HCT116 (cell line): ENCODE results near the gene NFASC.

Experiments
- EGR1 ChIP-seq: IDR thresholded peaks from 2 replicates; pipeline ENCODE4 v1.6.1; 2012; ENCODE audit warnings: low read depth
- POLR2A ChIP-seq: IDR thresholded peaks from 2 replicates; pipeline ENCODE4 v1.7.0; 2011; ENCODE audit warnings: borderline replicate concordance; ENCODE audit not compliant: insufficient read depth, insufficient read length; ENCODE audit errors: extremely low read depth
- SIN3A ChIP-seq: IDR thresholded peaks from 2 replicates; pipeline ENCODE4 v1.6.1; 2012; ENCODE audit warnings: low read depth
- SP1 ChIP-seq: IDR thresholded peaks from 2 replicates; pipeline ENCODE4 v1.6.1; 2012; ENCODE audit warnings: low read depth
- SRF ChIP-seq: IDR thresholded peaks from 2 replicates; pipeline ENCODE4 v1.6.1; 2012; ENCODE audit warnings: low read depth
- ZNF274 ChIP-seq: fragments of 200-500 bp; sonication (Bioruptor generic); IDR thresholded peaks from 2 replicates; pipeline ENCODE4 v1.6.1; 2014; ENCODE audit warnings: mild to moderate bottlenecking, low read depth, low read length, inconsistent platforms
- TF ChIP-seq, protein P1 (sequence below): IDR thresholded peaks from 2 replicates; pipeline ENCODE4 v1.6.1; 2012; ENCODE audit warnings: low read depth
- TF ChIP-seq, protein P2 (sequence below), 3 experiments: fragments of 200-600 bp in 1 of 3; sonication (generic) in 1 of 3; IDR thresholded peaks in 2 of 3; conservative IDR thresholded peaks in 1 of 3; 2 replicates each; pipeline ENCODE4 v1.5.1; 2012 to 2017; ENCODE audit warnings: low read depth in 2 of 3, low read length in 2 of 3, antibody characterized with exemption in 1 of 3, borderline replicate concordance in 1 of 3, control low read depth in 1 of 3, mild to moderate bottlenecking in 1 of 3, mixed read lengths in 1 of 3, mixed run types in 1 of 3, moderate library complexity in 1 of 3; ENCODE audit not compliant: insufficient read depth in 1 of 3
- TF ChIP-seq, protein P3 (sequence below): IDR thresholded peaks from 2 replicates; pipeline ENCODE4 v1.6.1; 2012
- TF ChIP-seq, protein P4 (sequence below): IDR thresholded peaks from 2 replicates; pipeline ENCODE4 v1.6.1; 2012

DNA sequence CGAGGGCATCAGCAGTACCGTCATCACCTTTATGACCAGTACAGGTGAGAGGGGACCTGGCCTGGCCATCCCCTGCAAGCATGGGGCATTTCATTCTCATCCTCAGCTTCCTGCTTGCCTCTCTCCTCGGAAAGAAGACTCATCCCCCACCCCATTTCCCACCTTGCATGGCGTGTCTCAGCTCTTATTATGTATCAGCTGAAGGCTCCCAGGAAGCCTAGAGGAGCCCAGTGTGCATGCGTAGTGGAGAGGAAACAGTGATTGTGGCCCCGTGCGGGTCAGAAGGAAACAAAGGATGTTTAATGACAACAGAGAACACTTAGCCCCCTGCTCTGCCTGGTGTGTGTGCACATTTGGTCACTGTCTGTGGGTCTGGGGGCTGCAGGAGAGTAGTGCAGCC, 132.0 kb downstream of the NFASC start:
- TF ChIP-seq SRF = no peak
- TF ChIP-seq, protein P1, sequence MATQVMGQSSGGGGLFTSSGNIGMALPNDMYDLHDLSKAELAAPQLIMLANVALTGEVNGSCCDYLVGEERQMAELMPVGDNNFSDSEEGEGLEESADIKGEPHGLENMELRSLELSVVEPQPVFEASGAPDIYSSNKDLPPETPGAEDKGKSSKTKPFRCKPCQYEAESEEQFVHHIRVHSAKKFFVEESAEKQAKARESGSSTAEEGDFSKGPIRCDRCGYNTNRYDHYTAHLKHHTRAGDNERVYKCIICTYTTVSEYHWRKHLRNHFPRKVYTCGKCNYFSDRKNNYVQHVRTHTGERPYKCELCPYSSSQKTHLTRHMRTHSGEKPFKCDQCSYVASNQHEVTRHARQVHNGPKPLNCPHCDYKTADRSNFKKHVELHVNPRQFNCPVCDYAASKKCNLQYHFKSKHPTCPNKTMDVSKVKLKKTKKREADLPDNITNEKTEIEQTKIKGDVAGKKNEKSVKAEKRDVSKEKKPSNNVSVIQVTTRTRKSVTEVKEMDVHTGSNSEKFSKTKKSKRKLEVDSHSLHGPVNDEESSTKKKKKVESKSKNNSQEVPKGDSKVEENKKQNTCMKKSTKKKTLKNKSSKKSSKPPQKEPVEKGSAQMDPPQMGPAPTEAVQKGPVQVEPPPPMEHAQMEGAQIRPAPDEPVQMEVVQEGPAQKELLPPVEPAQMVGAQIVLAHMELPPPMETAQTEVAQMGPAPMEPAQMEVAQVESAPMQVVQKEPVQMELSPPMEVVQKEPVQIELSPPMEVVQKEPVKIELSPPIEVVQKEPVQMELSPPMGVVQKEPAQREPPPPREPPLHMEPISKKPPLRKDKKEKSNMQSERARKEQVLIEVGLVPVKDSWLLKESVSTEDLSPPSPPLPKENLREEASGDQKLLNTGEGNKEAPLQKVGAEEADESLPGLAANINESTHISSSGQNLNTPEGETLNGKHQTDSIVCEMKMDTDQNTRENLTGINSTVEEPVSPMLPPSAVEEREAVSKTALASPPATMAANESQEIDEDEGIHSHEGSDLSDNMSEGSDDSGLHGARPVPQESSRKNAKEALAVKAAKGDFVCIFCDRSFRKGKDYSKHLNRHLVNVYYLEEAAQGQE = no peak
- TF ChIP-seq POLR2A = no peak
- no peak for TF ChIP-seq SP1
- TF ChIP-seq, protein P2, sequence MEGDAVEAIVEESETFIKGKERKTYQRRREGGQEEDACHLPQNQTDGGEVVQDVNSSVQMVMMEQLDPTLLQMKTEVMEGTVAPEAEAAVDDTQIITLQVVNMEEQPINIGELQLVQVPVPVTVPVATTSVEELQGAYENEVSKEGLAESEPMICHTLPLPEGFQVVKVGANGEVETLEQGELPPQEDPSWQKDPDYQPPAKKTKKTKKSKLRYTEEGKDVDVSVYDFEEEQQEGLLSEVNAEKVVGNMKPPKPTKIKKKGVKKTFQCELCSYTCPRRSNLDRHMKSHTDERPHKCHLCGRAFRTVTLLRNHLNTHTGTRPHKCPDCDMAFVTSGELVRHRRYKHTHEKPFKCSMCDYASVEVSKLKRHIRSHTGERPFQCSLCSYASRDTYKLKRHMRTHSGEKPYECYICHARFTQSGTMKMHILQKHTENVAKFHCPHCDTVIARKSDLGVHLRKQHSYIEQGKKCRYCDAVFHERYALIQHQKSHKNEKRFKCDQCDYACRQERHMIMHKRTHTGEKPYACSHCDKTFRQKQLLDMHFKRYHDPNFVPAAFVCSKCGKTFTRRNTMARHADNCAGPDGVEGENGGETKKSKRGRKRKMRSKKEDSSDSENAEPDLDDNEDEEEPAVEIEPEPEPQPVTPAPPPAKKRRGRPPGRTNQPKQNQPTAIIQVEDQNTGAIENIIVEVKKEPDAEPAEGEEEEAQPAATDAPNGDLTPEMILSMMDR (IDR thresholded peaks at IDR 0.05 in 2 of 3, conservative IDR thresholded peaks at IDR 0.05 in 1 of 3; ENCODE audit: borderline replicate concordance in 1 of 3, insufficient read depth in 1 of 3, low read depth in 2 of 3, low read length in 2 of 3) = no peak
- TF ChIP-seq SIN3A = no peak
- no peak for TF ChIP-seq EGR1
- TF ChIP-seq, protein P3, sequence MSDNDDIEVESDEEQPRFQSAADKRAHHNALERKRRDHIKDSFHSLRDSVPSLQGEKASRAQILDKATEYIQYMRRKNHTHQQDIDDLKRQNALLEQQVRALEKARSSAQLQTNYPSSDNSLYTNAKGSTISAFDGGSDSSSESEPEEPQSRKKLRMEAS = no peak
- TF ChIP-seq ZNF274 = no peak
- TF ChIP-seq, protein P4, sequence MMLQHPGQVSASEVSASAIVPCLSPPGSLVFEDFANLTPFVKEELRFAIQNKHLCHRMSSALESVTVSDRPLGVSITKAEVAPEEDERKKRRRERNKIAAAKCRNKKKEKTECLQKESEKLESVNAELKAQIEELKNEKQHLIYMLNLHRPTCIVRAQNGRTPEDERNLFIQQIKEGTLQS = no peak
